H1 (cell line): ENCODE results near the gene FBXL17. TPM values are rescaled to one million over a fixed set of nuclear protein-coding genes. Genes with fewer than 3 reads are reported as not detected.

ENCODE experiments used
- CTCF ChIA-PET: fragments of 300-600 bp; sonication (Branson Sonifier 250); formaldehyde crosslinking; loops from one replicate; lab custom pipeline; 2021; ENCODE audit not compliant: partially characterized antibody; lab: Charles Lee
- POLR2A ChIA-PET: fragments of 300-600 bp; sonication (Branson Sonifier 250); formaldehyde crosslinking; loops from one replicate; lab custom pipeline; 2021; ENCODE audit warnings: inconsistent platforms; ENCODE audit not compliant: partially characterized antibody; lab: Charles Lee
- DNase-seq, 2 experiments: peaks; one replicate each; pipeline versions ENCODE4 v3.0.0 to v3.0.0-alpha.2; 2010 to 2022; ENCODE audit warnings: low spot score in 2 of 2, low read depth in 1 of 2, mixed read lengths in 1 of 2
- FAIRE-seq: peaks from 2 replicates; lab custom pipeline; 2011; peaks lifted over from hg19 to GRCh38; lab: Jason Lieb, UNC
- H2AFZ ChIP-seq: 2 replicates; pipeline ENCODE4 v1.8.1; 2012; ENCODE audit warnings: low read length, inconsistent platforms
- H2AK5ac ChIP-seq: 2 replicates; pipeline ENCODE4 v1.6.1; 2013; ENCODE audit warnings: low read depth, low read length
- H2BK120ac ChIP-seq: replicated peaks from 2 replicates; pipeline ENCODE3; 2013; ENCODE audit warnings: low read depth, low read length, inconsistent platforms
- H2BK12ac ChIP-seq: 2 replicates; pipeline ENCODE4 v1.6.1; 2013; ENCODE audit warnings: low read depth, low read length
- H2BK15ac ChIP-seq: 2 replicates; pipeline ENCODE4 v1.6.1; 2013; ENCODE audit warnings: low read length
- H2BK20ac ChIP-seq: 2 replicates; pipeline ENCODE4 v1.6.1; 2013; ENCODE audit warnings: low read length
- H2BK5ac ChIP-seq: 2 replicates; pipeline ENCODE4 v1.6.1; 2013; ENCODE audit warnings: low read depth, low read length
- H3K14ac ChIP-seq: 2 replicates; pipeline ENCODE4 v1.6.1; 2013; ENCODE audit warnings: inconsistent platforms; ENCODE audit not compliant: insufficient read length
- H3K18ac ChIP-seq: 2 replicates; pipeline ENCODE4 v1.6.1; 2013; ENCODE audit warnings: low read length; ENCODE audit errors: extremely low read depth
- H3K23ac ChIP-seq: 2 replicates; pipeline ENCODE4 v1.6.1; 2013; ENCODE audit warnings: inconsistent platforms; ENCODE audit not compliant: insufficient read length
- H3K23me2 ChIP-seq: 2 replicates; pipeline ENCODE4 v1.6.1; 2013; ENCODE audit warnings: low read depth, low read length
- H3K27ac ChIP-seq: 2 replicates; pipeline ENCODE4 v1.6.1; 2011; ENCODE audit warnings: low read depth, low read length, inconsistent platforms
- H3K27me3 ChIP-seq, 4 experiments: replicated peaks in 1 of 4; 1 replicate in 1 of 4; 2 replicates in 3 of 4; pipeline versions ENCODE4 v1.6.1 to v1.8.1; 2011 to 2013; ENCODE audit warnings: low read length in 3 of 4, mild to moderate bottlenecking in 3 of 4, inconsistent platforms in 2 of 4, mixed read lengths in 2 of 4, moderate library complexity in 1 of 4; ENCODE audit not compliant: control insufficient read depth in 3 of 4, insufficient read depth in 3 of 4; ENCODE audit errors: extremely low read depth in 1 of 4
- H3K36me3 ChIP-seq, 4 experiments: 2 replicates each; pipeline versions ENCODE4 v1.6.1 to v1.8.1; 2011 to 2013; ENCODE audit warnings: mild to moderate bottlenecking in 4 of 4, low read length in 3 of 4, moderate library complexity in 2 of 4, control low read depth in 1 of 4, inconsistent platforms in 1 of 4; ENCODE audit not compliant: insufficient read depth in 4 of 4, control insufficient read depth in 2 of 4
- H3K4ac ChIP-seq: replicated peaks from 2 replicates; pipeline ENCODE3; 2013; ENCODE audit warnings: low read length, low read depth, mixed read lengths, inconsistent platforms; ENCODE audit not compliant: insufficient read length
- H3K4me1 ChIP-seq, 4 experiments: replicated peaks in 1 of 4; 1 replicate in 1 of 4; 2 replicates in 3 of 4; pipeline versions ENCODE4 v1.6.1 to v1.8.1; 2011 to 2013; ENCODE audit warnings: low read length in 3 of 4, inconsistent platforms in 2 of 4, mixed read lengths in 1 of 4; ENCODE audit not compliant: insufficient read depth in 4 of 4, control insufficient read depth in 3 of 4
- H3K4me2 ChIP-seq, 2 experiments: 2 replicates each; pipeline versions ENCODE4 v1.6.1 to v1.8.1; 2011 to 2013; ENCODE audit warnings: low read depth in 2 of 2, low read length in 2 of 2, control low read depth in 1 of 2, inconsistent platforms in 1 of 2, mild to moderate bottlenecking in 1 of 2; ENCODE audit not compliant: insufficient read depth in 1 of 2
- H3K4me3 ChIP-seq, 4 experiments: fragments of 200-600, 300-600 bp in 1 of 4; sonication (generic), shearing (Covaris generic), sonication (Bioruptor Twin) in 1 of 4; 2 replicates each; pipeline versions ENCODE4 v1.5.1 to v1.8.1; 2011 to 2016; ENCODE audit warnings: low read length in 4 of 4, low read depth in 3 of 4, control low read depth in 2 of 4, inconsistent platforms in 2 of 4, mild to moderate bottlenecking in 2 of 4, mixed read lengths in 1 of 4, moderate library complexity in 1 of 4; ENCODE audit not compliant: insufficient read depth in 2 of 4; ENCODE audit errors: extremely low read depth in 1 of 4
- H3K56ac ChIP-seq: replicated peaks from 2 replicates; pipeline ENCODE3; 2013; ENCODE audit warnings: low read depth, mild to moderate bottlenecking, mixed read lengths, low read length, inconsistent platforms; ENCODE audit not compliant: insufficient read length
- H3K79me1 ChIP-seq: 2 replicates; pipeline ENCODE4 v1.6.1; 2013; ENCODE audit warnings: low read depth, low read length, control low read depth
- H3K79me2 ChIP-seq, 2 experiments: 2 replicates each; pipeline versions ENCODE4 v1.6.1 to v1.8.1; 2012 to 2013; ENCODE audit warnings: low read length in 2 of 2, mild to moderate bottlenecking in 2 of 2, inconsistent platforms in 1 of 2; ENCODE audit not compliant: insufficient read depth in 2 of 2, control insufficient read depth in 1 of 2
- H3K9ac ChIP-seq, 4 experiments: replicated peaks in 1 of 4; 1 replicate in 1 of 4; 2 replicates in 3 of 4; pipeline versions ENCODE4 v1.6.1 to v1.8.1; 2011 to 2013; ENCODE audit warnings: low read depth in 3 of 4, low read length in 3 of 4, control low read depth in 2 of 4, mild to moderate bottlenecking in 2 of 4, moderate library complexity in 2 of 4, inconsistent platforms in 1 of 4; ENCODE audit errors: extremely low read depth in 1 of 4
- H3K9me3 ChIP-seq, 2 experiments: 2 replicates each; pipeline versions ENCODE4 v1.6.1 to v1.8.1; 2012 to 2013; ENCODE audit warnings: mild to moderate bottlenecking in 2 of 2, moderate library complexity in 2 of 2, control low read depth in 1 of 2, inconsistent platforms in 1 of 2, low read depth in 1 of 2, low read length in 1 of 2, mixed read lengths in 1 of 2; ENCODE audit not compliant: insufficient read depth in 2 of 2
- H4K20me1 ChIP-seq, 2 experiments: replicated peaks in 1 of 2; 2 replicates each; pipeline versions ENCODE3 to v1.8.1; 2011 to 2013; ENCODE audit warnings: inconsistent platforms in 2 of 2, low read length in 2 of 2, mild to moderate bottlenecking in 1 of 2; ENCODE audit not compliant: insufficient read depth in 2 of 2, control insufficient read depth in 1 of 2
- H4K5ac ChIP-seq: 2 replicates; pipeline ENCODE4 v1.6.1; 2013; ENCODE audit warnings: low read length, low read depth, mixed read lengths, inconsistent platforms; ENCODE audit not compliant: insufficient read length
- H4K8ac ChIP-seq: 2 replicates; pipeline ENCODE4 v1.8.0; 2013; ENCODE audit warnings: mild to moderate bottlenecking, moderate library complexity, low read length, inconsistent platforms; ENCODE audit not compliant: insufficient read depth; ENCODE audit errors: extremely low read depth
- H4K91ac ChIP-seq: replicated peaks from 2 replicates; pipeline ENCODE3; 2013; ENCODE audit warnings: low read length, mixed read lengths, inconsistent platforms; ENCODE audit not compliant: insufficient read length
- BACH1 ChIP-seq: IDR thresholded peaks from 2 replicates; pipeline ENCODE4 v1.6.1; 2012; ENCODE audit warnings: low read length, improper control_type of control experiment
- BCL11A ChIP-seq, 2 experiments: IDR thresholded peaks; one replicate each; pipeline ENCODE4 v1.6.1; 2011; ENCODE audit warnings: low read depth in 2 of 2, low read length in 2 of 2, mild to moderate bottlenecking in 2 of 2
- CBX8 ChIP-seq: fragments of 300-800, 300-1000 bp; sonication (generic); IDR thresholded peaks from 2 replicates; pipeline ENCODE4 v1.7.1; 2016; ENCODE audit warnings: low read depth, low read length, borderline replicate concordance
- CREB1 ChIP-seq: IDR thresholded peaks from 2 replicates; pipeline ENCODE4 v1.6.1; 2012; ENCODE audit warnings: inconsistent platforms
- EGR1 ChIP-seq: IDR thresholded peaks from 2 replicates; pipeline ENCODE4 v1.6.1; 2011; ENCODE audit warnings: low read depth, low read length, borderline replicate concordance
- GABPA ChIP-seq: IDR thresholded peaks from 2 replicates; pipeline ENCODE4 v1.6.1; 2011; ENCODE audit warnings: mild to moderate bottlenecking, low read length, moderate library complexity, borderline replicate concordance; ENCODE audit not compliant: insufficient read depth
- NRF1 ChIP-seq: IDR thresholded peaks from 2 replicates; pipeline ENCODE4 v1.6.1; 2011; ENCODE audit warnings: mild to moderate bottlenecking, low read depth, low read length, improper control_type of control experiment
- RXRA ChIP-seq: IDR thresholded peaks from 2 replicates; pipeline ENCODE4 v1.6.1; 2011; ENCODE audit warnings: low read depth, mild to moderate bottlenecking, low read length, moderate library complexity; ENCODE audit not compliant: insufficient read depth
- WGBS, 2 experiments: shearing (Covaris generic) in 1 of 2; methylation state at CpG; one replicate each; pipeline versions ENCODE4 v1.1.6 to v1.1.7; 2013 to 2015; ENCODE audit warnings: low lambda C conversion rate in 2 of 2, mixed read lengths in 2 of 2, inconsistent platforms in 1 of 2, low coverage in 1 of 2, missing lambda C conversion rate in 1 of 2; ENCODE audit not compliant: insufficient replicate concordance in 2 of 2, insufficient coverage in 1 of 2, insufficient read length in 1 of 2; ENCODE audit errors: extremely low coverage in 1 of 2, missing lambda C conversion rate in 1 of 2; 5-methylcytosine and 5-hydroxymethylcytosine counted together
- polyA plus RNA-seq, 7 experiments: library from polyadenylated mRNA; depleted of rRNA in 3 of 7; stranded (reverse) in 5 of 7; unstranded in 2 of 7; fragments of >200 nt in 5 of 7; fragments of 200-250 nt in 2 of 7; gene quantifications; 1 replicate in 5 of 7; 2 replicates in 1 of 7; 4 replicates in 1 of 7; pipeline versions ENCODE4 v1.2.1 to v1.2.3, GENCODE V29; 2011 to 2013; ENCODE audit warnings: missing spikeins in 2 of 7, mixed read lengths in 2 of 7
- total RNA-seq: library from RNA; stranded (reverse); fragmentation: NEBNext Ultra II Directional; extraction: Animal tissue kit (Norgen Biotek cat#: 25700); gene quantifications from 2 replicates; pipeline ENCODE4 v1.2.1, GENCODE V29; 2021
- TF ChIP-seq, protein P1 (sequence below): IDR thresholded peaks from 2 replicates; pipeline ENCODE4 v1.6.1; 2012; ENCODE audit warnings: low read length, inconsistent platforms
- TF ChIP-seq, protein P2 (sequence below): IDR thresholded peaks from 2 replicates; pipeline ENCODE4 v1.6.1; 2012; ENCODE audit warnings: inconsistent platforms

FBXL17 gene
- total and polyA plus RNA-seq, 2 of the 8 experiments (the other 6 are each of a cell fraction or from before 2014, with no cell fraction given): 0.35 to 4.3 TPM

DNA sequence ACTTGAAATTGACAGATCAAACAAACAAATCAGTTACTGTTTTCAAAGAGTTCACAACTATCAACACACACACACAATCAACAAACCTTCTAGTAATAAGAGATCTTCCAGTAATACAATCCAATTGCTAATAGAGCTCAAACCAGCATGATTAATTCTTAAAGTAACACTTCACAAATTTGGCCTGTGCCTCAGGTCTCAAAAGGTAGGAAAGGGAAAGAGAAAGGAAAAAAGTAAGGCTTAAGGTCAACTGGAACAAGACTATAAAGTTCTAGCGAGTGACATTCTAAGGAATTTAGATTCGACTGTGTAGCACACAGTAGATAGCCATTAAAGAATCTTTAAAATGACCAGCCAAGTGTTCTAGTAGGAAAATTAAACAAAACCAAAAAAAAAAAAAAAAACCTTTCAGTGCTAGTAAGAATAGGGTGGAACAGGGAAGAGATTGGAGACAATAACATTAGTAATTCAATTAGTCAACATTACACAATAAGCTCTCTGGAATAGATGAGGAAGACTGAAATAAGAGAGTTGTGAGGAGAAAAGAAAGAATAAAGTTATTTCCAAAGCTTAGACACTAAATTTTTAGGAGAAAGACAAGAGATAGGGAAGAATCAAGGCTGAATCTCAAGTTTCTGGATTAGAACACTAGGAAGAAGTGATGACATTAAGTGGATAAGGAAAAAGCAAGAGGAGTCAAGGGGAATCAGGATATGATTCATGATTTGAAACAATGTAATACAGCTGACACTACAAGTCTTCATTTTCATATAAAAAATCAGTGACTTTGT is 86.1 kb downstream of the FBXL17 start:
- no peaks in the 10 kb centered on the region for H3K23me2 ChIP-seq
- no peaks in the 10 kb centered on the region for H3K9me3 ChIP-seq
- no peaks in the 10 kb centered on the region for H3K36me3 ChIP-seq
- no peaks in the 10 kb centered on the region for H3K4me1 ChIP-seq
- H3K4me3 ChIP-seq: no peak overlapping the region
- H3K14ac ChIP-seq: no peak overlapping the region
- H4K20me1 ChIP-seq: no peaks in the 10 kb centered on the region
- no peak overlapping the region for H3K56ac ChIP-seq
- ChIA-PET POLR2A (no interaction called here), CTCF (interaction anchor here (0.6 kb wide), 2 partner anchors 15 to 1478 kb away, joined by 3 to 6 read pairs; no protein-coding TSS in a partner anchor)
- H3K27ac ChIP-seq: no peak overlapping the region
- H3K4ac ChIP-seq: no peak overlapping the region
- H2BK20ac ChIP-seq: no peak overlapping the region
- 78% methylated on average over 2 of the region's 2 CpGs; no CpG with 5 or more reads in 1 of the 2 experiments for WGBS, 2 experiments
- no peak overlapping the region for H4K91ac ChIP-seq
- FAIRE-seq (no peak), DNase-seq (no peak)
- H3K79me1 ChIP-seq: no peaks in the 10 kb centered on the region
- H4K5ac ChIP-seq: no peak overlapping the region
- TF ChIP-seq BCL11A (IDR thresholded peaks at IDR 0.05; ENCODE audit: low read depth in 2 of 2, low read length in 2 of 2): no peak
- no peak for TF ChIP-seq CBX8
- no peak for TF ChIP-seq RXRA
- TF ChIP-seq NRF1: no peak
- TF ChIP-seq, protein P1, sequence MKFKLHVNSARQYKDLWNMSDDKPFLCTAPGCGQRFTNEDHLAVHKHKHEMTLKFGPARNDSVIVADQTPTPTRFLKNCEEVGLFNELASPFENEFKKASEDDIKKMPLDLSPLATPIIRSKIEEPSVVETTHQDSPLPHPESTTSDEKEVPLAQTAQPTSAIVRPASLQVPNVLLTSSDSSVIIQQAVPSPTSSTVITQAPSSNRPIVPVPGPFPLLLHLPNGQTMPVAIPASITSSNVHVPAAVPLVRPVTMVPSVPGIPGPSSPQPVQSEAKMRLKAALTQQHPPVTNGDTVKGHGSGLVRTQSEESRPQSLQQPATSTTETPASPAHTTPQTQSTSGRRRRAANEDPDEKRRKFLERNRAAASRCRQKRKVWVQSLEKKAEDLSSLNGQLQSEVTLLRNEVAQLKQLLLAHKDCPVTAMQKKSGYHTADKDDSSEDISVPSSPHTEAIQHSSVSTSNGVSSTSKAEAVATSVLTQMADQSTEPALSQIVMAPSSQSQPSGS: no peak
- no peak for TF ChIP-seq GABPA
- TF ChIP-seq BACH1: no peak
- no peak for TF ChIP-seq EGR1
- TF ChIP-seq CREB1: no peak
- TF ChIP-seq, protein P2, sequence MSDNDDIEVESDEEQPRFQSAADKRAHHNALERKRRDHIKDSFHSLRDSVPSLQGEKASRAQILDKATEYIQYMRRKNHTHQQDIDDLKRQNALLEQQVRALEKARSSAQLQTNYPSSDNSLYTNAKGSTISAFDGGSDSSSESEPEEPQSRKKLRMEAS: no peak
- H3K4me2 ChIP-seq: no peak overlapping the region
- H2AFZ ChIP-seq: no peak overlapping the region
- no peaks in the 10 kb centered on the region for H3K27me3 ChIP-seq
- no peak overlapping the region for H3K18ac ChIP-seq
- no peak overlapping the region for H2BK120ac ChIP-seq
- no peak overlapping the region for H2BK15ac ChIP-seq
- no peak overlapping the region for H2AK5ac ChIP-seq
- no peak overlapping the region for H4K8ac ChIP-seq
- no peaks in the 10 kb centered on the region for H3K79me2 ChIP-seq
- H3K23ac ChIP-seq: no peak overlapping the region
- no peak overlapping the region for H2BK12ac ChIP-seq
- H2BK5ac ChIP-seq: no peak overlapping the region
- H3K9ac ChIP-seq: no peak overlapping the region
